Activated CD4-positive, CD25-positive, alpha-beta regulatory T cell treated with anti-CD3 and anti-CD28 coated beads, Interleukin-2, amount 50 U/mL, for 72 hours (primary cell): ENCODE data around the gene SOAT1.
"Not testable (repeated sequence)": the region's sequence is repeated elsewhere in the genome, so short reads cannot be mapped to it uniquely, and the experiment has no call there.

Experiments used
- DNase-seq: peaks from one replicate; pipeline ENCODE4 v3.0.0; 2021

The SOAT1 gene

DNA sequence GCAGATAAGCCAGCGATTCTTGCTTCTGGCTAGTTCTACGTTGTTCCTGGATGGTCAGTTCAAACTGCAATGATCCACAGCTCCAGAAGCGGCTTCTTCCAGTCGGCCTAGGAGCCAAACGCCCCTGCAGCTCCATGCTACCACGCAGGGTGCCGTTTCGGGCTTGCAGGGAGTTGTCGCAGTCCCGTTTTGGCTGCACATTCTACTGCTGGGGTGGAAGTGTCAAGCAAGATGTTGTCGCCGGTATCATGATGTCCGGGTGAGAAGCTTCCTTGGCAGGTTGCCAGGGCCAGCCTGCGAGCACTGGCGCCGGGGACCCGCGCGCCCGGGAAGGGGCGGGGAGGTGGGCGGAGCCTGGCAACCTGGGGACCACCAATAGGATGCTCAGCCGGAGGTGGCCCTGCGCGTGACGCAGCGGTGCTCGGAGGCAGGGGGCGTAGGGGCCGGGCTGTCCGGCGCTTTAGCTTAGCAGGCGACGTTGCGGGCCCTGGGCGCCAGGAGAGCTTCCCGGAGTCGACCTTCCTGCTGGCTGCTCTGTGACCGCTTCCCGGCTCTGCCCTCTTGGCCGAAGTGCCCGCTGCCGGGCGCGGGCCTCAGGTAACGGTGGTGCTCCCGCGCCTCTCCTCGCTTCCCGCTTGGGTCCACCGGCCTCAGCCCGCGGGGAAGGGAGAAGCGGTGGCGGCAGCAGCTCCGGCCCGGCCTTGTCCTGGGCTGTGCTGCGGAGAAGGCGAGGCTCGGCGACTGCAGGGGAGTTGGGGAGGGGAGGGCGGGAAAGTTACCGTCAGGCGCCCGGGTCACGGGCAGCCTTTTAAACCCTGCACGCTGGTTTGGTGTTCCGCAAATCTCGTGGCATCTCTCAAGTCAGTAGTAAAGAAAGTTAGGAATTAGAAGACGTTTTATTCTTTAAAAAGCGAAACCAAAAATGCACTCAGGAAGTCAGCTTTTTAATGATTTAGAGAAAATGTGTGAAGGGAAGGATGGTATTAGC is at the start of gene SOAT1:
TSS of gene SOAT1 (plus strand) at position 458 of the 988 bp plus-strand sequence. CDS start 8,888 bp downstream, outside the sequence.
- DNase-seq: peak; percentile 92

DNA sequence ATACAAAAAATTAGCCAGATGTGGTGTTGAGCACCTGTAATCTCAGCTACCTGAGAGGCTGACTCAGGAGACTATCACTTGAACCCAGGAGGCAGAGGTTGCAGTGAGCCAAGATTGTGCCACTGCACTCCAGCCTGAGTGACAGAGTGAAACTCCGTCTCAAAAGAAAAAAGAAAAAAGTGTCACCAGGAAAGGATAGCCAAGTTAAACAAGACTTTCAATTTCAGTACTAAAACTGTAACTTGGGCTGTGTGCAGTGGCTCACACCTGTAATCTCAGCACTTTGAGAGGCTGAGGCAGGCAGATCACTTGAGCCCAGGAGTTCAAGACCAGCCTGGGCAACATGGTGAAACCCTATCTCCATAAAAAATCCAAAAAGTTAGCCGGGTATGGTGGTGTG is 48.2 kb upstream of the SOAT1 start:
- not testable (repeated sequence) for DNase-seq

DNA sequence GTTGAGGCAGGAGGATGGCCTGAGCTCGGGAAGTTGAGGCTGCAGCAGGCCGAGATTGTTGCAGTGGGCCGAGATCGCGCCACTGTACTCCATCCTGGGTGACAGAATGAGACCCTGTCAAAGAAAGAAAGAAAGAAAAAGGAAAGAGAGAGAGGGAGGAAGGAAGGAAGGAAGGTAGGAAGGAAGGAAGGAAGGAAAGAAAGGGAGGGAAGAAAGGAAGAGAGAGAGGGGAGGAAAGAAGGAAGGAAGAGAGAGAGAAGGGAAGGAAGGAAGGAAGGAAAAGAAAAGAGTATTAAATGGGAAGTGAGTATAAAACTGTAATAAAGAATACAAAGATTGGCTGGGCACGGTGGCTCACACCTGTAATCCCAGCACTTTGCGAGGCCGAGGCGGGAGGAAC is 45.7 kb upstream of the SOAT1 start:
- no peak for DNase-seq

DNA sequence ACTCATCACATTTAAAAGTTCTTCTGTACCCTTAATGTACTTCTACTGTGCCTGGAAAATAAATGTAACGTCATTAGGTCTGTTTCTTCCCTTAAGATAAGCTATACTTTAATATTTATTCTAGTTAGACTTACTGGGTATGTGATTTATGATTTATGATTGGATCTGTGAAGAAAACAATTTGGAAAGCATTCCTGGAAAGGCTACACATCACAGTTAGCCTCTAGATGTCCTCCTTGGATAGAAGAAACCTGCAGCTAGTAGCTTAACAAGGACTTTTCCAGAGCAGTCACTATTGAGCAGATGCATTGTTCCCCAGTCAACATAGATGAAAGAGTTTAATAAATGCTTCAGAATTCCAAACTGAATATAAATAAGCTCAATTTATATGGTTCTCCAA is 41.9 kb upstream of the SOAT1 start:
- DNase-seq: no peak

DNA sequence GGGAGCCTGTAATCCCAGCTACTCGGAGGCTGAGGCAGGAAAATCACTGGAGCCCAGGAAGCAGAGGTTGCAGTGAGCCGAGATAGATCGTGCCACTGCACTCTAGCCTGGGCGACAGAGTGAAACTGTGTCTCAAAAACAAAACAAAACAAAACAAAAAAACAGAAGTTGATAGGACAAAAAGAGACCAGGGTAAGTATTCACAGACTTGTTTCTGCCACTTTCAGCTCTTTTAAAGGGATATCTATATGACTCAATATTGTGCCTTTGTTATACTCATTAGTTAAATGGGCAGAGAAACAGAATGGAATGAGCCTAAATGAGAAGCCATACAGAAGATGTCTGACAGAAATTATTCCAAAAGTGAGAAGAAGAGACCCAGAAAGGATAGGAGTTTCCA is 41.0 kb upstream of the SOAT1 start:
- no peak for DNase-seq

DNA sequence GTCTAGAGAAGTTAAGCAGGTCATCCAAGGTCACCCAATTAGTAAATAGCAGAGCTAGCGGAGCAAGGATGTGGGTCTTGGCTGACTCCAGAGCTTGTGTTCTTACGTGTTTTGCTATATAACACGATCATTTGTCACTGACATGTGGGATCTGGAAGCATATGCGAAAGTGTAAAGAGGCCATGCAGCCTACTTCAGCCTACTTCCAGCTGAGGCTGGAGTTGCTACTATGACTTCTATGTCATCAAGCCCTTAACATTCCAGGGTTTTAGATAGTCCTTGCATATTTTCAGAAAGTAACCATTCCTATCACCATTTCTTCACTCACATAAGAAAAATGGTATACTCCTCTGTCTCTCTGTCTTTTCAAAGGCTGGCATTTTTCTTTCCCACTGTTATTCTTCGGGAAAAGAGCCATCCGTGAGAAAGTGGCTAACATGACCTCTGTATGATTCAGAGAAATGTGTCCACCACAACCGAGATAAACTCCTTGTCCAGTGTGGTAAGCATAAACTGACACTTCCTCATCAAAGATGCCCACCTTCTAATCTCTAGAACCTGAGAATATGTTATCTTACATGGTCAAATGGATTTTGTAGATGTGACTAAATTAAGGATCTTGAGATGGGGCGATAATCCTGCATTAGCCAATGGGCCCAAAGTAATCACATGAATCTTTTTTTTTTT is 40.2 kb upstream of the SOAT1 start:
- no peak for DNase-seq

DNA sequence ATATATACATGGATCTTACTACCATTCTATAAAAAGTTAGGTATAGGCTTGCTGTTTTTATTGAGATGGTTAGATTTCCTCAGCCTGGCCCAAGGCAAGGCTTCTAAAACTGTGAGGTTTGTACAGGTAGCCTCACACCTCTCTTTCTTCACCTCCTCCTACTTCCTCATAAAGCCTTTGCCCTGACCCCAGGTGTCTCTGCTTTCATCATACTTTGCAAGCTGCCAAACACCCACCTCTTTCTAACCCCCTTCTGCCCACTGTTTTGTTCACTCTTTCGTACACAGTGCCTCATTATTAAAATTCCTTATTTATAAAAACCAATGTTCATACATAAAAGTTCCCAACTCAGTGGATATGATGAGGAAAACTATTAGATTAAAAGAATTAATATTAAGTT is 31.4 kb upstream of the SOAT1 start:
- no peak for DNase-seq

DNA sequence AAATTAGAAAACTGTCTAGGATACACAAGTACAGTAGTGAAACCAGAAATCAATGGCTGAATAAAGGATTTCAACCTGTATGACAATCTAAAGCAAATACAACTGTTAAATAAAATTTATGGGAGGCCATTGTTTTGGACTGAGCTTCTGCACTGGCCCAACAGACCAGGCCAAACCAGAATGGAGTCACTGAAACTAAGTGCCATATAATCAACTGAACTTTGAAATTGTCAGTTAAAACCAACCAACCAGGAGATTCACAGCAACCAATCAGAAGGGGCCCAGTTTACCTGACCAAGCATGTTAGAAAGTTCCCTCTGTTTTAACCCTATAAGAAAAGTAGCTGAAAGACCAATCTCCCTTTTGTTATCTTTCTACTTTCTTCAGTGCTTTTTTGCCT is 30.5 kb upstream of the SOAT1 start:
- DNase-seq: no peak

DNA sequence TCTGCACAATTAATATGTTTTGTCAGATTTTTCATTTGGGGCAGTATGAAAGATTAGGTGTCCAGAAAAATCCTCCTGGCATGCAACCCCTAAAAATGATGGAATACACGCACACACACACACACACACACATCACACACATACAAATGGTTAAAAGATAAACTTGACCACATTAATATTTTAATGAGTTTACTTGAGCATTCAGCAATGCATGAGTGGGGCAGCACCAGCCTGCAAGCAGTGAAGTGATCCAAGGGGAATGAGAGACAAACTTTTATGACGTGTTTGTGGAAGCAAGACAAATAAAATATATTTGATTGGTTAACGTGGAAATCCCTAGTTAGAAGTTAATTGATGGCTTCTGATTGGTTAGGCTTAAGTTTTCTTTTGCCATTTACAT is 29.1 kb upstream of the SOAT1 start:
- no peak for DNase-seq

DNA sequence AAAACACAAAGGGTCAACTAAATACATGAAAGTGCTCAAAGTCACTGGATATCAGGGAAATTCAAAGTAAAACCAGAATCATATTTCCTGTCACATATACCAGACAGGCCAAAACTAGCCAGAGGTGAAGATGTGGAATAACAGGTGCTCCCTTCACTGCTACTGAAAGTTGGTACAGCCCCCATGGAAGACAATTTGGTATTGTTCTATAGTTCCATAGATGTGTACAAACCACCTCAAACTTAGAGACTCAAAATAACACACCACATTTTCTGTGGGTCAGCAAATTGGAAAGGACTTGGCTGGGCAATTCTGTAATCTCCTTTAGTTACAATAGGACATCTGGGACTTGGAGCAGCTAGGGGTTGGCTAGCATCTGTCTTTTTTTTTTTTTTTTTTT is 24.5 kb upstream of the SOAT1 start:
- DNase-seq: no peak

DNA sequence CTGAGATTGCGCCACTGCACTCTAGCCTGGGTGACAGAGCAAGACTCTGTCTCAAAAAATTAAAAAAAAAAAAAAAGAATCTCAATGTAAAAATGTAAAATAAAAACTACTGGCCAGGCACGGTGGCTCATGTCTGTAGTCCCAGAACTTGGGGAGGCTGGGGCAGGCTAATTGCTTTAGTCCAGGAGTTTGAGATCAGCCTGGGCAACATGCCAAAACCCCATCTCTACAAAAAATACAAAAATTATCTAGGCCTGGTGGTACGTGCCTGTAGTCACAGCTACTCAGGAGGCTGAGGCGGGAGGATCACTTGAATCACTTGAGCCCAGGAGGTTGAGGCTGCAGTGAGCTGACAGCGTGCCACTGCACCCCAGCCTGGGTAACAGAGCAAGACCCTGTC is 19.2 kb upstream of the SOAT1 start:
- not testable (repeated sequence) for DNase-seq

DNA sequence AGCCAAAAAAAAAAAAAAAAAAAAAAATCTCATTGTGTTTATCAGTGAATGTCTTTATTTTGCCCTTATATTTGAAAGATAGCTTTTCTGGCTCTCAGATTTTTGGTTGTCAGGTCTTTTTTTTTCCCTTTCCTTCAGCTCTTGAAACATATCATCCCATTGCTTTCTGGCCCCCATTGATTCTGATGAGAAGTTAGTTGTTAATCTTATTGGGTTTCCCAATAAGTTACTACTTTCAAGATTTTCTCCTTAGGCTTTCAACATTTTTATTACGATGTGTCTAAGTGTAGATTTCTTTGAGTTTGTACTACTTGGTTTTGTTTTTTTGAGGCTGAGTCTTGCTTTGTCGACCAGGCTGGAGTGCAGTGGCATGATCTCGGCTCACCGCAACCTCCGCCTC is 14.7 kb upstream of the SOAT1 start:
- no peak for DNase-seq

DNA sequence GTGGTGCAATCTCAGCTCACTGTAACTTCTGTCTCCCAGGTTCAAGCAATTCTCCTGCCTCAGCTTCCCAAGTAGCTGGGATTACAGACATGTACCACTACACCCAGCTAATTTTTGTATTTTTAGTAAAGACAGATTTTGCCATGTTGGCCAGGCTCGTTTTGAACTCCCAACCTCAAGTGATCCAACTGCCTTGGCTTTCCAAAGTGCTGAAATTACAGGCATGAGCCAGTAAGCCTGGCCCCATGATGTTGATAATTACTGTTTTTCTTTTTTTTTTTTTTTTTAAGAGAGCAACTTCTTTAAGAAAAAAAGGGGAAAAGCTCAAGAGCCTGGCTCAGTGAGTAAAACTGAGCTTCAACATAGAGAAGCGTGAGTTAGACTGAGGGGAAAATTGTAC is 9.6 kb upstream of the SOAT1 start:
- no peak for DNase-seq

DNA sequence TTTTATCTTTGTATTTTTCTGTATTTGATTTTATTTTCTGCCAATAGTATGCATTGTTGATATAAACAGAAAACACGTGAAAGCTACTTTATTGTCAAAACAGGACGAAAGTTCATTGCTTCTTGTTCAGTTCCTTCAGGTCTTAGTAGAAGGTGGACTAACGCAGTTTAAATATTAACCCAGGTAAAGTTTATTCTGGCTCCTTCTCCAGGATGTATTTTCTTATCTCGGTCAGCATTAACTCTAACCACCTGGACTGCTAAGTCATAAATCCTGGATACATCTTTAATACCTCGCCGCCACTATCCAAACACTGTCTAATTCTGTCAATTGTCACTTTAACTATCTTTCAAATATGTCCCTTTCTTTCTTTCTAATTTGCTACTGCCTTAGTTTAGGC is 5.7 kb upstream of the SOAT1 start:
- DNase-seq: no peak

DNA sequence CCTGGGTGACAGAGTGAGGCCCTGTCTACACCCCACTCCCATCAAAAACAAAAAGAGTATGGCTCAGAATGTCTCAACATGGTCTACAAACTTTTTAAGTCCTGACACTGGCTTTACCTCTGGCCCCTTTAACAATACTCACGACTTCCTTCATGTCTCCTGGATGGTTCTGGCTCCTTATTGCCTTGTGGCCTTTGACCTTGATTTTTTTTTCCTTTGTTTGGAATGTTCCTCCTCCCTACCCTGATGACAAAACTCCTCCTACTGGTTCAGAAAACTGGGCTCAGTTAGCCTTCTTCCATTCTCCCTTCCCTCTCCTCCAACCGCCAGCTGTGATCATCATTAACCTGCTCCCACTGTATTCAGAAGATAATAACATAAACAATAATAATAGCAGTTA is 4.6 kb upstream of the SOAT1 start:
- DNase-seq: no peak

DNA sequence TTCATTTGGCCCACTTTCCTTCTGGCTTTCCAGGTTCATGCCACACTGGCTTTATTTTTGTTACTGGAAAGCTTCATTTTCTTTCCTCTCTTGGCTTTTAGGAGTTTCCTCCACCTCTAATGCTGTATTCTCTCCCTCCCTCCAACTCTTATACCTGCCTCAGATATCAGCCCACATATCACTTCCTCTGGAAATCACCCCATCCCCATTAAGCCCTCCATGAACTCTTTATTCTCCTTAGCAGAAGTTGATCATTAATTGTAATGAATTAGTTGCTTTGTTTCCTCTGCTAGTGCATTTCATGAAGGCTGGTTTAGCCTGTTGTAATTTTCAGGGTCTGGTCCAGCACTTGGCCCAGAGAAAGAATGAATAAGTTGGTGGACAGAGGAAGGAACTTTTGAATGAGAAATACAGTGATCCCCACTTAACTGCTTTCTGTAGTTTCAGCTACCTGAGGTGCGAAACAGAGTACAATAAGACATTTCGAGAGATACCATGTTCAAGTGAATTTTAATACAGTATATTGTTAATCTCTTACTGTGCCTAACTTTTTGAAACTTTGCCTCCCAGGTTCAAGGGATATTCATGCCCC is 1.7 kb downstream of the SOAT1 start:
- DNase-seq: no peak

DNA sequence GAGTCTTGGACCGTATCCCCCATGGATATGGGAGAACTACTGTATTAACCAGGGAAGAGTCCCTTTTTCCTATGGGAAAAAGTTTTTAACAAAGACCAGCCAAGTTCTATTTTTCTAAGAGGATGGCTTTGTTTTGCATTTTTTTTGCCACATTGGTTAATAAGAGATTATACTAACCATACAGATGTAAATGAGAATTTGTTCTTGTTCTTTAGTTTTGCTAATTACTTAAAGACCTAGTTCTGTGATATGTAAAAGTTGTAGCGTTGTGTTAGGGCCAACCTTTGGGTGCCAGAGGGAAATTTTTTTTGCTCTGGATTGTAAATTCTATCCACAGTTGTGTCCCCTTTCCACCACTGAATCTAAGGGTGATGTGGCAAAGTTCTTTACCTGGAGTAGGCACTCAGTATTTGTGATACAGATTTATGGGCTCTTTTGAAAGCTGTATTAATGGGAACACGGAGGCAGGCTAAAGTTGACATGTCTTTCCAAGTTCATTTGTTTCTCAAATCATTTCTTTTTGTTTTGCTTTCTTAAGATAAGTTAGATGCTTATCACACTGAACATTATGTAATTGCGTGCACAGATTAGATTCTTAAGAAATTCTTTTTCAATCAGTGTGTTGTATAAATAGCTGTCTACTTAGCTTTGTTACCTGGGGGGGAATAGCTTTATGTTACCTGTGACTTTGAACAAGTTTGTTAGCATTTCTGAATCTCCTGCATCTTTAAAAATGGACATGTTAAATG is 2.9 kb downstream of the SOAT1 start:
- DNase-seq: no peak

DNA sequence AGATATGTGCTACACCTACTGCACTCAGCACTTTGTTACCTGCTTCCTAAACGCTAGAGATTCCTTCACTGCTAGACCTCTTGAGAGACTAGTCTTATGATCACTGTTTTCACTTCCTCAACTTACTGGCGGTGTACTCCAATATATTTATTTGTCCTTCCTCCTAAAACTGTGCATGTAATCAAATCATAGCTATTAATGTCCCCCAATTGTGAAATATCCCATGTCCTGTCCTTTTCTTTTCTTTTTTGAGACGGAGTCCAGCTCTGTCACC is 3.4 kb downstream of the SOAT1 start:
- no peak for DNase-seq

DNA sequence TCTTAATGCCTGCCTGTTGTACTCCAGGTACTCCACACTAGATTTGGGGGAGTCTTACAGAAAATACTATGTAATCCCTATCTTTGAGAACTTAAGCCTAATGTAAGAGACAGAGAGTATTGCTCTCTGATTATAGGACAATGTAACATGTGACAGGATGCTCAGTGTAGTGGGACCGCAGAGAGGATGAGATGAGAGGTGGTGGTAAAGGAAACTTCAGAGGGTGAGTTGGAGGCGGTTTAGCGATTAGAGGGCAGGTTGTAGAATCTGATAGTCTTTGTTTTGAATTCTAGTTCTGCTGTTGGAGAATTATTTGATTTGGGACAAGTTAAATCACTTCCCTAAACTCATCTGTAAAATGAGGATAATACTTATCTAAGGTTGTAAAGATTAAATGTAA is 5.4 kb downstream of the SOAT1 start:
- DNase-seq: no peak

DNA sequence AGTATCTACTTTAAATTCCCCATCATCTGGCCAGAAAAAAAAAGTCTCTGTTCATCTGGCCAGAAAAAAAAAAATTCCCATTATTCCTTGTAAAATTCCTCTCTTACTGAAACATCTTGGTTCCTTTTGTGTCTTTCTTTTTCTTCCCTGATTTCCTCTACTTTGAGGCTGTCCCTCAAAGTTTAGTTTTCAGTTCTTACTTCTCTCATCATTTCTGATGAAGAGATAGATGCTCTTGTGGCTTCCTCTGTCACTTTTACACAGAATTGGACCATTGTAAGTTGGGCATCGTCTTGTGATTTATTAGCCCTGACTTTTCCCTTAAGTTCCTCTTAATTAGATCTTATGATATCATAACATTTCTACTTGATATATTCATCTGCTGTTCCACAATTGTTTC is 6.5 kb downstream of the SOAT1 start:
- DNase-seq: no peak

DNA sequence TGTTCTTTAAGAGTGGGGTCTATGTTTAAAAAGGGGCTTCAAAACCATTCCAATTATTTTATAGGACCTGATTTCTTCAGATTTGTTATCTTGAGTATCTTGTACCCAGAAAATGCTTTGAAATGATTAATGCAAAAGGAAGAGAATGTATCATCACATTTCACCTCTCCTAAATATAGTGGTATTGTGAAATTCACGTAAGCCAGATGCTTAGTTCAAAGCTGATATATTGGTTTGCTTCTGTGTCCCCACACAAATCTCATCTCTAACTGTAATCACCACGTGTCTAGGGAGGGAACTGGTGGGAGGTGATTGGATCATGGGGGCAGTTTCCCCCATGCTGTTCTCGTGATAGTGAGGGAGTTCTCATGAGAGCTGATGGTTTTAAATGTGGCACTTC is 8.5 kb downstream of the SOAT1 start:
- no peak for DNase-seq

DNA sequence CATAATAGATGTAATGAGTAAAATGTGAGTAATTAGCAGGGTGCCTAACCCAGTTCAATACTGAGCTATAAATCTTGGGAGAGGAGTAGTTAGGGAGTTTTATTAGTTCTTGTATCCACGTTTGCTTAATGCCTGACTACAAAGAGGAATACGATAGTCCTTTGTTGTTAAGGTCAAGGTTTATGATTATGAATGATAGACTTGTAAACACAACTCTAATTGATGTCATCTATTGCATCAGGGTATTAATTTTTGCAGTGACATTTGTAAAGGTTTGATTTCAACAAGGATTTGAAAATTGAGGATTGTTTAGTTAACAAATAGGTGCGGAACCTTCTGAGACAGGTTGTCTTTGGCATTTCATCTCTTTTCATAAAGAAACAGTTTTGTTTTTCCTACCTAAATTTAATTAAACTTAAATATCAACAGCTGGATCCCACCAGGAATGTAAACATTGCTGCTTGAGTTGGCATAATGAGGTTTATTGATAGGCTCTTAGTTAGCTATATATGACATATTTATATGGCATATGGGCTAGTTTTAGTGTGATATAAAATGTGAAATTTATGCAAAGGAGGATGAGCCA is 9.7 kb downstream of the SOAT1 start:
- DNase-seq: no peak

DNA sequence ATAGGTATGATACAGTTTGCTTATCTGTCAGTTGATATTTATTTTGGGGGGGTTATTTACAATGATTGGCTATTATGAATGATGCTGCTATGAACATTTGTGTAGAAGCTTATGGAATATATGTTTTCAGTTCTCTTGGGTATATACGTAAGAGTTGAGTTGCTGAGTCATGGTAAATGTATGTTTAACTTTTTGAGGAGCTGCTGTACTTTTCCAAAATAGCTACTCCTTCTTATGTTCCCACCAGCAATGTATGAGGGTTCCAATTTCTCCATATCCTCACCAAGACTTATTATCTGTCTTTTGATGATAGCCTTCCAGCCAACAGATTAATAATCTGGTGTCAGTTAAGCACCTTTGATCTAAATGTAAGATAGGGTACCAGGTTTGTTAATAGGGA is 11.9 kb downstream of the SOAT1 start:
- DNase-seq: no peak
